ENCODE results near the gene TSPOAP1. TPM values are rescaled to one million over a fixed set of nuclear protein-coding genes. Genes with fewer than 3 reads are reported as not detected.

Gene TSPOAP1
- total RNA-seq, 1 donor from 2014 or later, result 1.3 TPM

DNA sequence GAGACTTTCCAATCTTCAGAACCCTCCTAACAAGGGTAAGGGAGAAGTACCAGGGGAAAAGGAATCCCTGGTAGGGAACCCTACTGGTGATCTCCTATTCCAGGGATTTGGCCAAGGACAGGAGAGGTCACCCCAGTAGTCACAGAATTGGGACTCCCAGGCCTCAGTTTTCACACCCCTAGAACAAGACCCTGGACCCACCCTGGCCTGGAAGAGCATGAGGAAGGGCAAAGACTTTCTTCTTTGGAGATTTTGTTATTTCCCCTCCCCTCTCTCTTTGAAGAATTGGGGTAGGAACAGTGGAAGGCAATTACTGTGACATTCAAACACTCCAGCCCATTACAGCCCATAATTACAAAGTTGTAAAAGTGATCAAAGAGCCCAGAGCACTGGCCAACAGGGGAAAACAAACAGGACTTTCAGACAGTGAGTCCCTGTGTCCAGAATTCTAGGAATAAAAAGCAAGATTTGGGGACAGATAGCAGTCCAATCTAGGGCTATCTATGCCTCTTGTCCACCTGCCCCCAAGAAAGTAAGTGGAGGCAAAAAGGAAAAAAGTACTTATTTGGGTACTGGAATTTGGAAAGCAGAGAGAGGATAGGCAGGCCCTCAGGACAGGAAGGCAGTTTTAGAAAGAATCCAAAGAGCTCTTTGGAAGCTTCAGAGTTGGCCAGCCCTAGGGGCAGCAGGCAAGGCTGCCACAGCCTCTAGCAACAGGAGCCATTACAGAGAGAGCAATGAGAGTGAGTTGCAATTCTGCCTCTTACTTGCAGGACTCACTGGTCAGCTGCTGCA lies 36.8 kb upstream of the TSPOAP1 start:
- Mint-ChIP-seq H3K9me3 (ENCODE audit: unreplicated experiment) (no peaks in the 10 kb centered on the region), H3K36me3 (ENCODE audit: low read depth, unreplicated experiment) (peaks cover 4% of the 10 kb centered on the region), H3K4me1 (ENCODE audit: unreplicated experiment) (peaks cover 2% of the 10 kb centered on the region), H3K27me3 (ENCODE audit: unreplicated experiment) (no peaks in the 10 kb centered on the region), H3K4me3 (ENCODE audit: unreplicated experiment) (no peak overlapping the region), H3K27ac (ENCODE audit: unreplicated experiment) (no peak overlapping the region)
- TF ChIP-seq, protein P1, sequence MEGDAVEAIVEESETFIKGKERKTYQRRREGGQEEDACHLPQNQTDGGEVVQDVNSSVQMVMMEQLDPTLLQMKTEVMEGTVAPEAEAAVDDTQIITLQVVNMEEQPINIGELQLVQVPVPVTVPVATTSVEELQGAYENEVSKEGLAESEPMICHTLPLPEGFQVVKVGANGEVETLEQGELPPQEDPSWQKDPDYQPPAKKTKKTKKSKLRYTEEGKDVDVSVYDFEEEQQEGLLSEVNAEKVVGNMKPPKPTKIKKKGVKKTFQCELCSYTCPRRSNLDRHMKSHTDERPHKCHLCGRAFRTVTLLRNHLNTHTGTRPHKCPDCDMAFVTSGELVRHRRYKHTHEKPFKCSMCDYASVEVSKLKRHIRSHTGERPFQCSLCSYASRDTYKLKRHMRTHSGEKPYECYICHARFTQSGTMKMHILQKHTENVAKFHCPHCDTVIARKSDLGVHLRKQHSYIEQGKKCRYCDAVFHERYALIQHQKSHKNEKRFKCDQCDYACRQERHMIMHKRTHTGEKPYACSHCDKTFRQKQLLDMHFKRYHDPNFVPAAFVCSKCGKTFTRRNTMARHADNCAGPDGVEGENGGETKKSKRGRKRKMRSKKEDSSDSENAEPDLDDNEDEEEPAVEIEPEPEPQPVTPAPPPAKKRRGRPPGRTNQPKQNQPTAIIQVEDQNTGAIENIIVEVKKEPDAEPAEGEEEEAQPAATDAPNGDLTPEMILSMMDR (IDR thresholded peaks at IDR 0.05; ENCODE audit: unreplicated experiment), result no peak
- DNase-seq (ENCODE audit: low spot score), result no peak

DNA sequence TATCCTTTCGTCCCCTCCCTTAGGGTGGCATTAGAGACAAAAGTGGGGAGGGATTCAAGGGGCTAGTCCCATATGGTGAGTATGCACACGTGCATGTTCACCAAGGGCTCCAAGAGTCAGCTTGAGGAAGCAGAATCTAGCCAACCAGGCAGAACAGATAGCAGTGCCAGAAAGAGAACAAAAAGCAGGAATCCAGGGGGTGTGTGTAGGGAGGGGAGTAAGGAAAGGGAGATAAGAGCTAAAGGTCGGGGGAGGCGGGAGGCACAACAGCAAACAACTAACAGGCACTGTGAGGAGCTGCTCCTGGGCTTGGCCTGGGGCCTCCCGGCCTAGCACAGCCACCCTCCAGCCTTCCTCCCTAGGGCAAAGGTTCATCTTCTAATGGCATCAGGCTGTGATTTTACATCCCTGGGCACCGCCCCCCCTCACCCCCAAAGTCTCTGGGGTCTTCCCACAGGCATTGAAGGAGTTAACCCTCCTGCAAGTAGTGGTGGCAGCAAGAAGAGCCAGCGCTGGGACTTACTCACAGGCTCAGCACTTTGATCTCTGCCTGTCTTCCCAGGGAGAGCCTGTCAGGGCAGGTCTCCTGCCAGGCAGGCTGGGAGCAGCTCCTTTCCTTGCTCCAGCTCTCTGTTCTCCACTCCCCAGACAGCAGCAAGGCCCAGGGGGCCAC lies 35.8 kb upstream of the TSPOAP1 start:
- H3K36me3 Mint-ChIP-seq (ENCODE audit: low read depth, unreplicated experiment), result peaks cover 4% of the 10 kb centered on the region
- no peaks in the 10 kb centered on the region for H3K27me3 Mint-ChIP-seq (ENCODE audit: unreplicated experiment)
- H3K9me3 Mint-ChIP-seq (ENCODE audit: unreplicated experiment), result no peaks in the 10 kb centered on the region
- TF ChIP-seq, protein P1 (IDR thresholded peaks at IDR 0.05; ENCODE audit: unreplicated experiment), result no peak
- DNase-seq (ENCODE audit: low spot score), result no peak
- peaks cover 2% of the 10 kb centered on the region for H3K4me1 Mint-ChIP-seq (ENCODE audit: unreplicated experiment)
- H3K27ac Mint-ChIP-seq (ENCODE audit: unreplicated experiment), result no peak overlapping the region
- H3K4me3 Mint-ChIP-seq (ENCODE audit: unreplicated experiment), result no peak overlapping the region

DNA sequence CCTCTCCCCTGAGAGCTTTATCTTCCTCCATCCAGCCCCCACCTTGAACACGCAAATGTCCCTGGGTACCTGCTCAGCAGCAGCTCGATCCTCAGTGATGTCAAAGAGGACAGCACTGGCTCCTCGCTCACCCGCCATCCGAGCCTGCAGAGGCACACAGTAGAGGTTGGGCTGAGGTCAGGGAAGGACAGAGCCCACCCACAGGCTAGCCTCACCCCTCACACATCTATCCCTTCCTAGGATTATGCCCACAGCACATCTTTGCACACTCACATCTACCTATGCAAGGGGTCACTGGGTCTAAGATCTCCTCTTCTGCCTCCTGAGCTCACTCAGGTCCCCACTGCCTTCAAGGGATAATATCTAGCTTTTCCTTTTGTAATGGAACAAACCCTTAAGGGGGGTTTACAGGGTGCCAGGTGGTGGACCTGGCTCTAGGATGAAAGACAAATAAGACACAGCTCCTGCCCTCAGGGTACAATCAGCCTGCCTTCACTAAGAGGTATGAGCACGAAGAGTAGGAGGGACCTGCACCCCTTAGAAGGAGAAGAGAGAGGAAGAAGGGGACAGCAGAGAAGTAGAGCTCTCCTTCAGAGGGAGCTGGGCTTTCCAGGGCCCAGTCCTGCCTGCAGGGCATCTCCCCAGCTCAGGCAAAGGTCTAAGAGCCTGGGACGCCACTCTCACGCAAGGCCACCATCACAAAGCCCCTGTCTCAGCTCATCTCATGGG lies 35.0 kb upstream of the TSPOAP1 start:
- peaks cover 2% of the 10 kb centered on the region for H3K4me1 Mint-ChIP-seq (ENCODE audit: unreplicated experiment)
- H3K9me3 Mint-ChIP-seq (ENCODE audit: unreplicated experiment), result no peaks in the 10 kb centered on the region
- H3K36me3 Mint-ChIP-seq (ENCODE audit: low read depth, unreplicated experiment), result peaks cover 4% of the 10 kb centered on the region
- DNase-seq (ENCODE audit: low spot score), result no peak
- no peak overlapping the region for H3K27ac Mint-ChIP-seq (ENCODE audit: unreplicated experiment)
- TF ChIP-seq, protein P1 (IDR thresholded peaks at IDR 0.05; ENCODE audit: unreplicated experiment), result no peak
- H3K27me3 Mint-ChIP-seq (ENCODE audit: unreplicated experiment), result no peaks in the 10 kb centered on the region
- H3K4me3 Mint-ChIP-seq (ENCODE audit: unreplicated experiment), result no peak overlapping the region

DNA sequence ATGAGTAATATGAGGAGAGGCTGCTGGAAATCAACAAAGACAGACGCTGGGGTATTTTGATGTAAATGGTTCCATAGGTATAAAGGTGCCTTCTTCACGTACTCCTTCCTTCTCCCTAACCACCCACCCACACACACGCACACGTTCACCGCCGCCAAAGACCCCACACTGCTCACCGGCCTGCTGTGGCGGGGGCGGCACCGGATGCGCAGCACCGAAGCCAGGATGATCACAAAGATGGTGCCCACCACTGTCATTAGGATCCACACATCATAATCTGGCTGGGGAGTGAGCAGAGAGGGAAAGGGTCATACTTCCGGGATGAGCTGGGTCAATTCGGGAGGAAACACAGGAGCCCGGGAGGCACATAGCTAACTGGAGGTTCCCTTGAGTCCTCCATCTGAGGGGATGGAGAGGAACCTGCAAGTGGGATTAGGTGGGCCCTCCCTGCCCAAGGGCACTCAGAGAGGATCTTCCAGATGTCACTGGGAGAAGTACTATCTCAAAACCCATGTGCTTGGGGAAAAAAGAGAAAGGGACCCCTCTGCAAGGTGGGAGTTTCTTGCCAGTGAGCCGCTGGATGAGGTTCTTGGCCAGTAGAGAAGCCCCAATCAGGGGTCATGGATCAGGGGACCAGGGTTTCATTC lies 33.9 kb upstream of the TSPOAP1 start:
- H3K4me3 Mint-ChIP-seq (ENCODE audit: unreplicated experiment), result no peak overlapping the region
- peaks cover 4% of the 10 kb centered on the region for H3K36me3 Mint-ChIP-seq (ENCODE audit: low read depth, unreplicated experiment)
- no peaks in the 10 kb centered on the region for H3K9me3 Mint-ChIP-seq (ENCODE audit: unreplicated experiment)
- no peak for DNase-seq (ENCODE audit: low spot score)
- H3K27ac Mint-ChIP-seq (ENCODE audit: unreplicated experiment), result no peak overlapping the region
- no peaks in the 10 kb centered on the region for H3K27me3 Mint-ChIP-seq (ENCODE audit: unreplicated experiment)
- peaks cover 2% of the 10 kb centered on the region for H3K4me1 Mint-ChIP-seq (ENCODE audit: unreplicated experiment)
- TF ChIP-seq, protein P1 (IDR thresholded peaks at IDR 0.05; ENCODE audit: unreplicated experiment), result no peak
